ENCODE data around the gene GNB2.

- TF ChIP-seq CTCF (IDR thresholded peaks at IDR 0.05) (no peak), POLR2A (IDR thresholded peaks at IDR 0.05) (no peak)
These were observed 22.6 kb downstream of the GNB2 start for GRCh38 chr7:100696123-100696521.

Measured in testis (tissue), 2 donors.